NCI-H187 treated with DMSO at 0.1 percent for 48 hours (cell line): ENCODE data around the gene CTAGE9.
"Not testable (repeated sequence)": the region's sequence is repeated elsewhere in the genome, so short reads cannot be mapped to it uniquely, and the experiment has no call there.

Experiments
- DNase-seq: peaks from one replicate; lab custom pipeline; 2025; lab: John Stamatoyannopoulos, UW

The CTAGE9 gene

GRCh38 chr6:131710917-131711316 is at the start of gene CTAGE9:
Gene CTAGE9, minus strand, starts transcription at chr6:131711017. Its CDS starts 0 bp downstream, at chr6:131711017.
- DNase-seq: not testable (repeated sequence)

- no peak for DNase-seq
Observed at GRCh38 chr6:131758920-131759319, 48.1 kb upstream of the CTAGE9 start.

GRCh38 chr6:131756039-131756438 is 45.2 kb upstream of the CTAGE9 start:
- no peak for DNase-seq

GRCh38 chr6:131755597-131755996 is 44.8 kb upstream of the CTAGE9 start:
- no peak for DNase-seq

GRCh38 chr6:131754715-131755567 is 44.1 kb upstream of the CTAGE9 start:
- no peak for DNase-seq

- DNase-seq: no peak
Observed at GRCh38 chr6:131754088-131754487, 43.3 kb upstream of the CTAGE9 start.

GRCh38 chr6:131751012-131751715 is 40.3 kb upstream of the CTAGE9 start:
- DNase-seq: not testable (repeated sequence)

- DNase-seq: no peak
Observed at GRCh38 chr6:131749023-131749422, 38.2 kb upstream of the CTAGE9 start.

GRCh38 chr6:131747821-131748353 is 37.1 kb upstream of the CTAGE9 start:
- DNase-seq: no peak

- no peak for DNase-seq
Observed at GRCh38 chr6:131745476-131745875, 34.7 kb upstream of the CTAGE9 start.

GRCh38 chr6:131744432-131745287 is 33.8 kb upstream of the CTAGE9 start:
- DNase-seq: no peak

- DNase-seq: no peak
Observed at GRCh38 chr6:131741688-131742393, 31.0 kb upstream of the CTAGE9 start.

GRCh38 chr6:131740161-131740560 is 29.3 kb upstream of the CTAGE9 start:
- no peak for DNase-seq

- no peak for DNase-seq
Observed at GRCh38 chr6:131739136-131739535, 28.3 kb upstream of the CTAGE9 start.

GRCh38 chr6:131736811-131737210 is 26.0 kb upstream of the CTAGE9 start:
- DNase-seq: no peak

- DNase-seq: no peak
Observed at GRCh38 chr6:131736003-131736596, 25.3 kb upstream of the CTAGE9 start.

- DNase-seq: no peak
Observed at GRCh38 chr6:131733376-131734016, 22.7 kb upstream of the CTAGE9 start.

- no peak for DNase-seq
Observed at GRCh38 chr6:131731224-131731623, 20.4 kb upstream of the CTAGE9 start.

- no peak for DNase-seq
Observed at GRCh38 chr6:131730264-131730663, 19.4 kb upstream of the CTAGE9 start.

- DNase-seq: no peak
Observed at GRCh38 chr6:131729550-131729949, 18.7 kb upstream of the CTAGE9 start.
